ENCODE results near the gene LTBP3. TPM values are rescaled to one million over a fixed set of nuclear protein-coding genes. Genes with fewer than 3 reads are reported as not detected.

The LTBP3 gene
- total and polyA plus RNA-seq, 9 of the 15 experiments (the other 6 are each of a cell fraction or from before 2014, with no cell fraction given): 0.06 to 20.5 (median 4.8) TPM

- TF ChIP-seq PBX2 (CRISPR knock-in tag; IDR thresholded peaks at IDR 0.05; ENCODE audit: low read depth) (no peak), PBX2 (tag; conservative IDR thresholded peaks at IDR 0.05; ENCODE audit: low read depth) (no peak), HIVEP1 (CRISPR knock-in tag; IDR thresholded peaks at IDR 0.05) (no peak; the same call in 1 of the 2 replicates), MEIS2 (IDR thresholded peaks at IDR 0.05; ENCODE audit: partially characterized antibody) (peak; percentile 22), ZNF354B (CRISPR knock-in tag; IDR thresholded peaks at IDR 0.05) (no peak), CSDE1 (IDR thresholded peaks at IDR 0.05) (no peak), SP1 (CRISPR knock-in tag; IDR thresholded peaks at IDR 0.05) (no peak; the same call in 1 of the 2 replicates), ZNF384 (IDR thresholded peaks at IDR 0.05; ENCODE audit: low read depth, low read length) (no peak; the same call in 1 of the 2 replicates), RFX5 (IDR thresholded peaks at IDR 0.05; ENCODE audit: low read depth, low read length) (no peak), HEY1 (CRISPR knock-in tag; IDR thresholded peaks at IDR 0.05; ENCODE audit: borderline replicate concordance) (no peak), NFRKB (IDR thresholded peaks at IDR 0.05; ENCODE audit: low read depth) (no peak), NBN (IDR thresholded peaks at IDR 0.05; ENCODE audit: low read depth) (no peak), ZMIZ1 (IDR thresholded peaks at IDR 0.05; ENCODE audit: low read depth in 2 of 2, low read length in 2 of 2) (no peak), MAFG (tag; conservative IDR thresholded peaks at IDR 0.05) (no peak), MIER1 (IDR thresholded peaks at IDR 0.05; ENCODE audit: low read depth) (no peak), E2F3 (CRISPR knock-in tag; IDR thresholded peaks at IDR 0.05) (no peak), ZNF583 (CRISPR knock-in tag; IDR thresholded peaks at IDR 0.05) (no peak)
- TF ChIP-seq, protein P1, sequence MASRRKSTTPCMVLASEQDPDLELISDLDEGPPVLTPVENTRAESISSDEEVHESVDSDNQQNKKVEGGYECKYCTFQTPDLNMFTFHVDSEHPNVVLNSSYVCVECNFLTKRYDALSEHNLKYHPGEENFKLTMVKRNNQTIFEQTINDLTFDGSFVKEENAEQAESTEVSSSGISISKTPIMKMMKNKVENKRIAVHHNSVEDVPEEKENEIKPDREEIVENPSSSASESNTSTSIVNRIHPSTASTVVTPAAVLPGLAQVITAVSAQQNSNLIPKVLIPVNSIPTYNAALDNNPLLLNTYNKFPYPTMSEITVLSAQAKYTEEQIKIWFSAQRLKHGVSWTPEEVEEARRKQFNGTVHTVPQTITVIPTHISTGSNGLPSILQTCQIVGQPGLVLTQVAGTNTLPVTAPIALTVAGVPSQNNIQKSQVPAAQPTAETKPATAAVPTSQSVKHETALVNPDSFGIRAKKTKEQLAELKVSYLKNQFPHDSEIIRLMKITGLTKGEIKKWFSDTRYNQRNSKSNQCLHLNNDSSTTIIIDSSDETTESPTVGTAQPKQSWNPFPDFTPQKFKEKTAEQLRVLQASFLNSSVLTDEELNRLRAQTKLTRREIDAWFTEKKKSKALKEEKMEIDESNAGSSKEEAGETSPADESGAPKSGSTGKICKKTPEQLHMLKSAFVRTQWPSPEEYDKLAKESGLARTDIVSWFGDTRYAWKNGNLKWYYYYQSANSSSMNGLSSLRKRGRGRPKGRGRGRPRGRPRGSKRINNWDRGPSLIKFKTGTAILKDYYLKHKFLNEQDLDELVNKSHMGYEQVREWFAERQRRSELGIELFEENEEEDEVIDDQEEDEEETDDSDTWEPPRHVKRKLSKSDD (conservative IDR thresholded peaks at IDR 0.05; ENCODE audit: low read length): no peak
- TF ChIP-seq, protein P2, sequence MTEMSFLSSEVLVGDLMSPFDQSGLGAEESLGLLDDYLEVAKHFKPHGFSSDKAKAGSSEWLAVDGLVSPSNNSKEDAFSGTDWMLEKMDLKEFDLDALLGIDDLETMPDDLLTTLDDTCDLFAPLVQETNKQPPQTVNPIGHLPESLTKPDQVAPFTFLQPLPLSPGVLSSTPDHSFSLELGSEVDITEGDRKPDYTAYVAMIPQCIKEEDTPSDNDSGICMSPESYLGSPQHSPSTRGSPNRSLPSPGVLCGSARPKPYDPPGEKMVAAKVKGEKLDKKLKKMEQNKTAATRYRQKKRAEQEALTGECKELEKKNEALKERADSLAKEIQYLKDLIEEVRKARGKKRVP (CRISPR knock-in tag; IDR thresholded peaks at IDR 0.05): no peak
Measured at GRCh38 chr11:65574109-65574810, 16.1 kb upstream of the LTBP3 start (continued).
